Sigmoid colon (tissue), 7 donors: ENCODE measurements around the gene NFIB. TPM values are rescaled to one million over a fixed set of nuclear protein-coding genes. Genes with fewer than 3 reads are reported as not detected.

ENCODE experiments used
- DNase-seq: peaks from one replicate; pipeline ENCODE4 v3.0.0-alpha.2; 2019
- H3K27ac ChIP-seq, 4 donors: fragments of 200-600 bp; sonication (generic); one replicate each; pipeline ENCODE4 v1.5.1; 2016 to 2019; ENCODE audit warnings: mild to moderate bottlenecking in 1 of 4
- H3K27me3 ChIP-seq, 3 donors: fragments of 200-600 bp; sonication (generic); one replicate each; pipeline ENCODE4 v1.5.1; 2019; ENCODE audit warnings: mild to moderate bottlenecking in 1 of 3
- H3K36me3 ChIP-seq, 4 donors: fragments of 200-600 bp; sonication (generic); one replicate each; pipeline ENCODE4 v1.5.1; 2016 to 2019
- H3K4me1 ChIP-seq, 4 donors: fragments of 200-600 bp; sonication (generic); one replicate each; pipeline ENCODE4 v1.5.1; 2017 to 2019
- H3K4me3 ChIP-seq, 4 donors: fragments of 200-600 bp; sonication (generic); one replicate each; pipeline ENCODE4 v1.5.1; 2017 to 2019; ENCODE audit warnings: mild to moderate bottlenecking in 2 of 4, moderate library complexity in 1 of 4
- H3K9me3 ChIP-seq, 4 donors: fragments of 200-600 bp in 3 of 4; sonication (generic) in 3 of 4; one replicate each; pipeline versions ENCODE4 v1.5.1 to v1.6.1; 2013 to 2019
- CTCF ChIP-seq, 4 experiments: fragments of 450-650 bp in 3 of 4; fragments of 200-600 bp in 1 of 4; IDR thresholded peaks; one replicate each; pipeline ENCODE4 v1.5.1; 2016 to 2019; ENCODE audit warnings: antibody characterized with exemption in 4 of 4, mild to moderate bottlenecking in 3 of 4, moderate library complexity in 2 of 4
- EP300 ChIP-seq, 4 donors: sonication (generic); formaldehyde crosslinking; IDR thresholded peaks; one replicate each; pipeline ENCODE4 v1.6.1; 2017; ENCODE audit warnings: antibody characterized with exemption in 4 of 4
- POLR2A ChIP-seq, 2 donors: fragments of 450-650 bp; IDR thresholded peaks; one replicate each; pipeline ENCODE4 v1.6.1; 2016; ENCODE audit warnings: antibody characterized with exemption in 2 of 2, mild to moderate bottlenecking in 2 of 2, moderate library complexity in 2 of 2
- POLR2AphosphoS5 ChIP-seq, 4 donors: sonication (generic); formaldehyde crosslinking; IDR thresholded peaks; one replicate each; pipeline ENCODE4 v1.6.1; 2017; ENCODE audit warnings: antibody characterized with exemption in 4 of 4
- WGBS, 2 donors: extraction: QIAGEN DNeasy Blood & Tissue Kit; methylation state at CpG; one replicate each; pipeline ENCODE4 v1.1.7; 2013; 5-methylcytosine and 5-hydroxymethylcytosine counted together
- intact Hi-C: fragments of 100-400 bp; cut with DNase I; formaldehyde crosslinking; loops from one replicate; pipeline ENCODE4 v1.15.1; 2023
- polyA plus RNA-seq, 3 donors: library from polyadenylated mRNA; stranded (reverse); fragments of 200-250 nt; gene quantifications; one replicate each; pipeline ENCODE4 v1.2.3, GENCODE V29; 2013
- total RNA-seq, 4 donors: library from RNA; depleted of rRNA; stranded (reverse); fragments of >200 nt; gene quantifications; one replicate each; pipeline ENCODE4 v1.1.0, GENCODE V29; 2016
- donor health status: healthy with polysubstance abuse.
- donor health status: Bipolar disorder and iron deficiency.
- donor health status: healthy.

Gene NFIB
- total and polyA plus RNA-seq, 7 donors: 3.7 to 129 (median 45.3) TPM

GRCh38 chr9:14238079-14238478 is 75.9 kb downstream of the NFIB start:
- peaks cover 0 to 69% (median 47%) of the 10 kb centered on the region in 4 donors for H3K4me1 ChIP-seq
- H3K9me3 ChIP-seq: no peaks in the 10 kb centered on the region
- H3K36me3 ChIP-seq: no peaks in the 10 kb centered on the region
- H3K27ac ChIP-seq: peak overlapping the region; percentile 24 to 51 (median 36)
- no peak overlapping the region for H3K4me3 ChIP-seq
- 76 to 79% methylated on average over 3 of the region's 3 CpGs for WGBS, 2 donors
- H3K27me3 ChIP-seq: no peaks in the 10 kb centered on the region
- DNase-seq: no peak
- TF ChIP-seq EP300 (IDR thresholded peaks at IDR 0.05) (no peak), POLR2AphosphoS5 (IDR thresholded peaks at IDR 0.05) (no peak), POLR2A (IDR thresholded peaks at IDR 0.05) (no peak), CTCF (IDR thresholded peaks at IDR 0.05) (no peak)
- intact Hi-C loops: no loop called here

- H3K27me3 ChIP-seq: no peaks in the 10 kb centered on the region
- intact Hi-C loops: no loop called here
- H3K27ac ChIP-seq: peak overlapping the region in 2 of 4 donors; percentile 19 to 28
- TF ChIP-seq CTCF (IDR thresholded peaks at IDR 0.05): no peak
- TF ChIP-seq POLR2AphosphoS5 (IDR thresholded peaks at IDR 0.05): no peak
- TF ChIP-seq POLR2A (IDR thresholded peaks at IDR 0.05): no peak
- TF ChIP-seq EP300 (IDR thresholded peaks at IDR 0.05): no peak
- no peaks in the 10 kb centered on the region for H3K36me3 ChIP-seq
- H3K4me3 ChIP-seq: no peak overlapping the region
- no peak for DNase-seq
- H3K9me3 ChIP-seq: no peaks in the 10 kb centered on the region
- peaks cover 0 to 56% (median 46%) of the 10 kb centered on the region in 4 donors for H3K4me1 ChIP-seq
- WGBS, 2 donors: 76 to 83% methylated on average over 1 of the region's 1 CpG
These were observed 77.3 kb downstream of the NFIB start for GRCh38 chr9:14236591-14236990.

- no peak for DNase-seq
- 87 to 89% methylated on average over 8 of the region's 8 CpGs for WGBS, 2 donors
- no peaks in the 10 kb centered on the region for H3K9me3 ChIP-seq
- no peaks in the 10 kb centered on the region for H3K36me3 ChIP-seq
- H3K27ac ChIP-seq: no peak overlapping the region
- no peak overlapping the region for H3K4me3 ChIP-seq
- no peak for TF ChIP-seq EP300 (IDR thresholded peaks at IDR 0.05)
- no peaks in the 10 kb centered on the region for H3K27me3 ChIP-seq
- H3K4me1 ChIP-seq: peaks cover 0 to 22% (median 17%) of the 10 kb centered on the region in 4 donors
- intact Hi-C loops: no loop called here
These were observed 81.8 kb downstream of the NFIB start for GRCh38 chr9:14232111-14232510.

- no peaks in the 10 kb centered on the region for H3K9me3 ChIP-seq
- 77% methylated on average over 5 of the region's 5 CpGs for WGBS, 2 donors
- H3K4me1 ChIP-seq: peaks cover 0 to 15% (median 10%) of the 10 kb centered on the region in 4 donors
- no peak overlapping the region for H3K4me3 ChIP-seq
- no peak for TF ChIP-seq CTCF (IDR thresholded peaks at IDR 0.05)
- TF ChIP-seq POLR2A (IDR thresholded peaks at IDR 0.05): no peak
- TF ChIP-seq EP300 (IDR thresholded peaks at IDR 0.05): no peak
- H3K27ac ChIP-seq: no peak overlapping the region
- no peak for DNase-seq
- no peaks in the 10 kb centered on the region for H3K36me3 ChIP-seq
- intact Hi-C loops: no loop called here
- H3K27me3 ChIP-seq: no peaks in the 10 kb centered on the region
These were observed 82.5 kb downstream of the NFIB start for GRCh38 chr9:14231196-14231990.

- Histone ChIP-seq H3K27ac (no peak overlapping the region), H3K4me3 (no peak overlapping the region), H3K36me3 (no peaks in the 10 kb centered on the region), H3K4me1 (peaks cover 0 to 5% (median 2%) of the 10 kb centered on the region in 4 donors), H3K9me3 (no peaks in the 10 kb centered on the region), H3K27me3 (no peaks in the 10 kb centered on the region)
- intact Hi-C loops: no loop called here
- DNase-seq: no peak
- WGBS, 2 donors: 93 to 97% methylated on average over 1 of the region's 1 CpG
- TF ChIP-seq POLR2A (IDR thresholded peaks at IDR 0.05) (no peak), POLR2AphosphoS5 (IDR thresholded peaks at IDR 0.05) (no peak), EP300 (IDR thresholded peaks at IDR 0.05) (no peak), CTCF (IDR thresholded peaks at IDR 0.05) (no peak)
These were observed 85.3 kb downstream of the NFIB start for GRCh38 chr9:14228602-14229001.
